ENCODE measurements around the gene CHDH. TPM values are rescaled to one million over a fixed set of nuclear protein-coding genes. Genes with fewer than 3 reads are reported as not detected.

The CHDH gene
- polyA plus RNA-seq, 3 donors = not detected

GRCh38 chr3:53802256-53802880, 43.9 kb downstream of the CHDH start:
- WGBS (ENCODE audit: insufficient coverage) = 87% methylated on average over 7 of the region's 8 CpGs
- Histone ChIP-seq H3K27me3 (ENCODE audit: control insufficient read depth in 2 of 2, insufficient read depth in 2 of 2, low read length in 2 of 2) (no peaks in the 10 kb centered on the region), H4K20me1 (ENCODE audit: insufficient read depth, low read length) (no peaks in the 10 kb centered on the region), H3K36me3 (replicated peaks in 1 of 2; ENCODE audit: control insufficient read depth in 1 of 2, insufficient read depth in 2 of 2, low read length in 2 of 2) (no peaks in the 10 kb centered on the region), H3K4me2 (replicated peaks; ENCODE audit: extremely low read depth, low read length, poor library complexity, severe bottlenecking) (no peak overlapping the region), H3K9me3 (replicated peaks in 1 of 2; ENCODE audit: control insufficient read depth in 1 of 2, insufficient read depth in 1 of 2, low read length in 2 of 2) (no peaks in the 10 kb centered on the region), H3K9ac (ENCODE audit: insufficient read depth, low read length, poor library complexity, severe bottlenecking) (no peak overlapping the region), H3K27ac (ENCODE audit: low read depth in 1 of 2, low read length in 2 of 2) (no peak overlapping the region), H3K4me1 (ENCODE audit: control insufficient read depth in 1 of 2, insufficient read depth in 2 of 2, low read length in 2 of 2) (no peaks in the 10 kb centered on the region), H3K79me2 (ENCODE audit: insufficient read depth, low read length) (no peaks in the 10 kb centered on the region), H2AFZ (ENCODE audit: insufficient read depth, low read depth, low read length, poor library complexity, severe bottlenecking) (no peak overlapping the region), H3K4me3 (replicated peaks in 1 of 3; ENCODE audit: low read depth in 2 of 3, low read length in 3 of 3) (no peak overlapping the region)
- no peak overlapping the region for H3K4me3 Mint-ChIP-seq
- H3K9me3 Mint-ChIP-seq = no peaks in the 10 kb centered on the region
- H3K4me1 Mint-ChIP-seq = no peaks in the 10 kb centered on the region
- no peak for DNase-seq
- H3K36me3 Mint-ChIP-seq = no peaks in the 10 kb centered on the region
- peaks cover 2 to 13% (median 8%) of the 10 kb centered on the region in 3 donors for H3K27me3 Mint-ChIP-seq (ENCODE audit: low read depth in 3 of 3)
- peak overlapping the region in 1 of 7 donors; percentile 43 for H3K27ac Mint-ChIP-seq
- no peak for TF ChIP-seq CTCF (IDR thresholded peaks at IDR 0.05)
- intact Hi-C loops (cut with micrococcal nuclease) = no loop called here

GRCh38 chr3:53801319-53801718, 44.9 kb downstream of the CHDH start:
- H3K4me1 Mint-ChIP-seq = no peaks in the 10 kb centered on the region
- Histone ChIP-seq H3K36me3 (replicated peaks in 1 of 2; ENCODE audit: control insufficient read depth in 1 of 2, insufficient read depth in 2 of 2, low read length in 2 of 2) (no peaks in the 10 kb centered on the region), H3K79me2 (ENCODE audit: insufficient read depth, low read length) (no peaks in the 10 kb centered on the region), H3K4me1 (ENCODE audit: control insufficient read depth in 1 of 2, insufficient read depth in 2 of 2, low read length in 2 of 2) (no peaks in the 10 kb centered on the region), H3K27me3 (ENCODE audit: control insufficient read depth in 2 of 2, insufficient read depth in 2 of 2, low read length in 2 of 2) (no peaks in the 10 kb centered on the region), H3K27ac (ENCODE audit: low read depth in 1 of 2, low read length in 2 of 2) (no peak overlapping the region), H2AFZ (ENCODE audit: insufficient read depth, low read depth, low read length, poor library complexity, severe bottlenecking) (no peak overlapping the region), H3K4me3 (replicated peaks in 1 of 3; ENCODE audit: low read depth in 2 of 3, low read length in 3 of 3) (no peak overlapping the region), H3K4me2 (replicated peaks; ENCODE audit: extremely low read depth, low read length, poor library complexity, severe bottlenecking) (no peak overlapping the region), H4K20me1 (ENCODE audit: insufficient read depth, low read length) (no peaks in the 10 kb centered on the region), H3K9me3 (replicated peaks in 1 of 2; ENCODE audit: control insufficient read depth in 1 of 2, insufficient read depth in 1 of 2, low read length in 2 of 2) (no peaks in the 10 kb centered on the region), H3K9ac (ENCODE audit: insufficient read depth, low read length, poor library complexity, severe bottlenecking) (no peak overlapping the region)
- TF ChIP-seq CTCF (IDR thresholded peaks at IDR 0.05) = no peak
- H3K9me3 Mint-ChIP-seq = no peaks in the 10 kb centered on the region
- 91% methylated on average over 7 of the region's 9 CpGs for WGBS (ENCODE audit: insufficient coverage)
- intact Hi-C loops (cut with micrococcal nuclease) = no loop called here
- no peak overlapping the region for H3K4me3 Mint-ChIP-seq
- no peak overlapping the region for H3K27ac Mint-ChIP-seq
- no peaks in the 10 kb centered on the region for H3K36me3 Mint-ChIP-seq
- peaks cover 2 to 12% (median 7%) of the 10 kb centered on the region in 3 donors for H3K27me3 Mint-ChIP-seq (ENCODE audit: low read depth in 3 of 3)
- no peak for DNase-seq
